ENCODE data around the gene SLC45A3. TPM values are rescaled to one million over a fixed set of nuclear protein-coding genes. Genes with fewer than 3 reads are reported as not detected.

Gene SLC45A3
- total RNA-seq, 2 experiments from 2014 or later = 0.32 to 0.53 TPM

Other genes with a start within 250 kb of the SLC45A3 start
- gene BLACAT1, start 224.5 kb downstream of the SLC45A3 start, total RNA-seq = under 1 TPM; 0.25 to 0.32 TPM
- 1 to 10 TPM; 4.9 to 5.9 TPM for gene CDK18, start 175.8 kb downstream of the SLC45A3 start, total RNA-seq
- 10 to 100 TPM; 54.0 to 57.4 TPM for gene ELK4, start 48.5 kb downstream of the SLC45A3 start, total RNA-seq
- 100 to 1,000 TPM; 189 to 260 TPM for gene NUCKS1, start 69.7 kb upstream of the SLC45A3 start, total RNA-seq
- gene RAB29, start 95.0 kb upstream of the SLC45A3 start, total RNA-seq = 10 to 100 TPM; 29.3 to 29.4 TPM
- gene SLC41A1, start 132.7 kb upstream of the SLC45A3 start, total RNA-seq = 10 to 100 TPM; 34.4 to 41.5 TPM
- gene PM20D1, start 169.6 kb upstream of the SLC45A3 start, total RNA-seq = under 1 TPM; 0.34 to 0.58 TPM